Measurements from ENCODE around the gene DYDC1. TPM values are rescaled to one million over a fixed set of nuclear protein-coding genes. Genes with fewer than 3 reads are reported as not detected.
"Not testable (repeated sequence)": the region's sequence is repeated elsewhere in the genome, so short reads cannot be mapped to it uniquely, and the experiment has no call there.

Gene DYDC1
- not detected for total RNA-seq
- long read RNA-seq = 0 reads

DNA sequence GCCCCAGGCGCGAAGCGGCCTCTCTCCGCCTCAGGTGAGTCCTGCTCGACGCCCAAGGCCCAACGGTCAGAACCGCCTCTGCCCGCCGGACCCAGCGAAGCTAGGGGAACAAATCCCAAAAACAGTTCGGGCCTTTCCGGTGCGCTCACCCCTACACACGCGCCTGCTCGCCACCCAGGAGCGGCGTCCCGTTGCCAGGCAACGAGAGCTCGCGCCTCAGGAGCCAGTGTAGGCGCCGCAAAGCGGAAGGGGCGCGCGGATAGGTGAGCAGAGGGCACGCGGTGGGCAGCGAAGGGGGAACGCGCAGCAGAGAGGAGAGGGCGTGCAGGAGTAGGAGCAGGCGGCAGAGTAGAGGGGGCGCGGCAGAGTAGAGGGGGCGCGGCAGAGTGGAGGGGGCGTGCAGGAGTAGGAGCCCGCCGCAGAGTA lies at the start of gene DYDC1, which contains the start of gene DYDC2:
TSS of gene DYDC1 (minus strand) at position 193 of the 426 bp plus-strand sequence. CDS start 4,154 bp downstream, outside the sequence.
TSS of gene DYDC2 (plus strand) at position 219 of the 426 bp plus-strand sequence. CDS start 5,663 bp downstream, outside the sequence.
- DNase-seq (peak; percentile 73), ATAC-seq (peak; percentile 88)
- intact Hi-C loops (cut with micrococcal nuclease) = no loop called here

DNA sequence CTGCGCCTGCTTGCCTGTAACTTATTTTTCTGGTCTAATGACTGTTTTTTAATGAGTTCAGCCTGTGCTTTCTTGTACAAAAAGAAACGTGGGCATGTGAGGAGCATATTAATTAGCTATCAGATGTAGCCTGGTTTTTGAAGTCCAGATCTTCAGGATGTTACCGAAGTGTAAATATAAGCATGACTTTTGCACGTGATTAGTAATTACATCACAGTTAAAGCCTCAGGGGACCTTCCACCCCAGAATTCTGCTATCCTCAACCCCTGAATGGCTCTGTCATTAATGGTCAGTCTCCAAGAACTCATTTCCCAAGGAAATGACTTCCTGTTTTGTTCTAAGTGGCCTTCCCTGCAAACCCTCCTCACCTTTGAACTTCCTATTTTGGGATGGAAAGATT lies 49.6 kb upstream of the DYDC1 start:
- ATAC-seq = no peak
- no peak for DNase-seq
- intact Hi-C loops (cut with micrococcal nuclease) = no loop called here

DNA sequence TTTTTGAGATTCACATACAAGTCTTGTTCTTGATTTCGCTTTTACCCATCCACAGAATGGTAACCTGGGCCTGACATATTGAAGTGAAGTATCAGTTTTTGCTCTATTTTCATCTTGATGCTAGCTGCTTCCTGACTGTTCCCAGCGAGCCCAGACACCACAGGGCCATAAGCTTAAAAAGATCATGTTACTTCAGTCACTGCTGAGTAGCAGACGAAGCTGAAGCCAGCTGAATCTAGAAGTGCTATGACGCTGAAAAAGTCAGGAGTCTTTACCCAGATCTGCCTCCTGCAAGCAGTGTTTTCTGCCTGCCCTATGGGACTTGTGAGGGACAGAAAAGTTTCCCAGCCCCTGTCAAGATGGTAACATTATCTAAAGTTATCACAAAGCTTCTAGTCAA lies 49.1 kb upstream of the DYDC1 start:
- DNase-seq (no peak), ATAC-seq (no peak)
- intact Hi-C loops (cut with micrococcal nuclease) = no loop called here

DNA sequence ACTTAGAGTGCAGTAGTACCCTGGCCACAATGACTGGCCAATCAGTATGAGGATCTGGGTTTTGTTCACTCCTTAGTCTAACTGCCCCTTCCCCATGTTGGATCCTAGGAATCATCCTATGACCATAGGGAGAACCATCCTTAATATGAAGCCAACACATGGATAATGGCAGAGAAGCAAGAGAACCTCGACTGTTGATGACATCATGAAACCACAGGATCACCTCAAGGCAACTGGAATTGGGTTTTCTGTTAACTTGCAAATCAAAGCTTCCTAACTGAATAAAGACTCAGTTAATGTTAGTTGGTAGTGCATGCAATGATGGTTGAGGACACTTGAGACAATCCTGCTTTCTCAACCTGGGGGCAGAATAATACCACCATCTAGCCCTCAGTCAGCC lies 48.5 kb upstream of the DYDC1 start:
- DNase-seq (no peak), ATAC-seq (no peak)
- intact Hi-C loops (cut with micrococcal nuclease) = no loop called here

DNA sequence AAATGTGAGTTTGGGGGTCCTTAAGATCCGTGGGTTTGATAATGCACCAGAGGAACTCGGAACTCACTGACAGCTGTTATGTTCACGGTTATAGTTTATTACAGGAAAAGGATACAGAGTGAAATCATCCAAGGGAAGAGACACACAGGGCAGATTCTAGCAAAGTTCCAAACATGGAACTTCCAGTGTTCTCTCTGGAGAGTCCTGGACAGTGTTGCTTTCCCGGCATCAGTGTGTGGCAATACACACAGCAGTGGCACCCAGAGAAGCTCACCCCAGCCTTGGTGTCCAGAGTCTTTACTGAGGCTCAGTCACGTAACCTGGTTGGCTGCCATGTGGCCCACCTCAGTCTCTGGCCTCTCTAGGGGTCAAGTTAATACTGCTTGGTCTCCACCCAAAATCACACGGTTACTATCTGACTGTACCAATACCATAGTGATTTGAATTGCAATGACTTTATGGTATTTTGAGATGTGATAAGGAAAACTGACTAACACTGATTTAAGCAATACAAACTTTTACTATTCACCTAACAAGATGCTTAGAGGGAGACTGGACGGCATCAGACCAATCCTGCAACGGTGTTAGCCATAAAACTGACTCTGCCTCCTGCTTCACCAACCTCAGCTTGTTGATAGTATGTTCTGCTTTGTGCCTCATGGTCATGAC lies 43.7 kb upstream of the DYDC1 start:
- intact Hi-C loops (cut with micrococcal nuclease) = no loop called here
- ATAC-seq (no peak), DNase-seq (no peak)

DNA sequence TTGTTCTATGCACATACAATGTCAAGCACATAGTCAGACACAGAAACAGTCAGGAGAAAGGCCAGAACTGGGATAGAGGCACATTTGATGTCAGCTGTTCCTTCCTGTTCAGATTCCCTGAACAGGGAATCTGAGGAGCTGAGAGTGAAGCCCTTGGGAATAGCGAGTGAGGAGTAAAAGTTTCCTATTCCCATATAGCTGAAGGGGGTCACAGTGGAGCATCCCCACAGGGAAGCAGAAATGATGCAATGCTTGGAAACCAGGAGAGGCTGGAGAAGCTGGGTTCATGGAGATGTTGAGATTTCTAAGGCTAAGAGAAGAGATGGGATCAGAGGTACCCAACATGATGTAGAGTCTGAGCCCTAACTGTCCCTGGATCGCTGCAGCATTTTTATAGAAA lies 40.5 kb upstream of the DYDC1 start:
- ATAC-seq (peak; percentile 75), DNase-seq (no peak)
- intact Hi-C loops (cut with micrococcal nuclease) = no loop called here

DNA sequence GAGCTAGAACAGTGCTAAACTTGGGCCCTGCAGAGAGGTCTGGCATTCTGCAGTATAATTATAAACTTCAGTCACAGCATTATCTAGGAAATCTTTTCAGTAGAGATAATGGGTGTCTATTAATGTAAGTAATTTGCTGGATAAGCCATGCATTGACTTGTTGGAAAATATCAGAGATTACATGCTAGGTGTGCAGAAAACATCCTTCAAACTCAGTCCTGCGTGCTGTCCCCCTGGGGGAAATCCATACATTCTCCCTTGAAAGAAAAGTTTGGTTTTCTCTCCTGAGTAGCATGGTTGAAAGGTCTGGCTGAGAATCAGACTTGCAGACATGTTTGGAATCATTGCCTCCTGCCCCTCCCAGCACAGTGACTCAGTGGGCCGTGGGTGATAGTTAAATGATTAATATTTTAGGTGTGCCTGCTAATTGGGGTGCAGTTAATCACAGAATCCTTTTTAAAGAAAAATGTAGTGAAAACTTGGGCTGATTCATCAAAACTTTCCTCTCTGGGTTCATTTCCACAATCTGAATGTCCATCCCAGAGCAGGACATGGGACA lies 37.9 kb upstream of the DYDC1 start:
- DNase-seq = no peak
- ATAC-seq = no peak
- intact Hi-C loops (cut with micrococcal nuclease) = no loop called here

DNA sequence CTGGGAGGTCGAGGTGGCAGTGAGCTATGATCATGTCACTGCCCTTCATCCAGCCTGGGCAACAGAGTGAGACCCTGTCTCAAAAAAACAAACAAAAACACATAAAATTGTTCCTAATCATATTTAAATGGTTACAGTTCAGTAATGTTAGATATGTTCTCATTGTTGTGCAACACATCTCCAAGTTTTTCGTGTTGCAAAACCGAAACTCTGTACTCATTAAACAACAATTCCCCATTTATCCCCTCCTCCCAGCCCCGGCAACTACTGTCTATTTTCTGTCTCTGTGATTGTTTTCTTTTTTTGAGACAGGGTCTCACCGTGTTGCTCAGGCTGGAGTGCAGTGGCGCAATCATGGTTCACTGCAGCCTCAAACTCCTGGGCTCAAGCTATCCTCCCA lies 35.7 kb upstream of the DYDC1 start:
- DNase-seq = no peak
- intact Hi-C loops (cut with micrococcal nuclease) = no loop called here

DNA sequence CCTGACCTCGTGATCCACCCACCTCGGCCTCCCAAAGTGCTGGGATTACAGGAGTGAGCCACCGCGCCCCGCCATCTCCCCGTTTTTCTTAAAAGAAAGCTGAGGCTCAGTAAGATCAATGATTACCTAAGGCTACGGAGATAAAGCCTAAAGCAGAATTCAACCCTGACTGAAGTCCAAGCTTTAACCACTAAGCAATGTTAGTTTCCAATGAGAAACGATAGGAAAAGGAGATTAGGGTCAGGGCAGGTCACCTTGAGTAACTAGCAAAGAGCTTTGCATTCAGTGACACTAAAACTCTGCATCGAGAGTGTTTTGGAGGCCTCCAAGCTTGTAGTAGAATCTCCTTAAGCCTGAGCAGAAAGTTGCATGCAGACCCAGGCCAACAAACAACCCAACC lies 34.2 kb upstream of the DYDC1 start:
- intact Hi-C loops (cut with micrococcal nuclease) = no loop called here
- ATAC-seq = no peak
- DNase-seq = no peak

More for the DNA sequence above, 35.7 kb upstream of the DYDC1 start:
- no peak for ATAC-seq

DNA sequence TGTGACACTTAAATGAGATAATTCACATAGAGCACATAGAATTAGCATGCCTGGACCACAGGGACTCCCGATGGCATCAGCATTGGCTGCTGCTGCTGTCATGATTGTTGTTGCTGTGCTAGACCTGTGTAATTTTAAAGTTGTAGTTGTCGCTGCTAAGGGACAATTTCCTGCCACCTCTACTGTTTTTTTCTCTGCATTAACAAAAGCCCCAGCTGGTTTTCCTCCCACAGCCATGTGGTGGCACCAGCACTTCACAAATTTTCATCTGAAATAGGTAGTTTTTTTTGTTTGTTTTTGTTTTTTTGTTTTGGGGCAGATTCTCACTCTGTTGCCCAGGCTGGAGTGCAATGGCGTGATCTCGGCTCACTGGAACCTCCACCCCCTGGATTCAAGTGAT lies 26.4 kb upstream of the DYDC1 start:
- ATAC-seq = no peak
- DNase-seq = peak; percentile 33
- intact Hi-C loops (cut with micrococcal nuclease) = loop anchor here (10.0 kb wide), 1 partner anchor 62 kb away; no protein-coding TSS in a partner anchor

DNA sequence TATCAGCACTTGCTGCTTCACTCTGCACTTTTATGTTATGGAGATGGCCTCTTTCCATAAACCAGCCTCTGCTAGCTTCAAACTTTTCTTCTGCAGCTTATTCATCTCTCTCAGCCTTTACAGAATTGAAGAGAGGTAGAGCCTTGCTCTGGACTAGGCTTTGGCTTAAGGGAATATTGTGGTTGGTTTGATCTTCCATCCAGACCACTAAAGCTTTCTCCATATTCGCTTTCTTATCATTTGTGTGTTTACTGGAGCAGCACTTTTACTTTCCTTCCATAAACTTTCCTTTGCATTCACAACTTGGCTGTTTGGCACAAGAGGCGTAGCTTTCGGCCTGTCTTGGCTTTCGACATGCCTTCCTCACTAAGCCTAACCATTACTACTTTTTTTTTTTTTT lies 23.6 kb upstream of the DYDC1 start:
- intact Hi-C loops (cut with micrococcal nuclease) = loop anchor here (10.0 kb wide), 1 partner anchor 65 kb away; no protein-coding TSS in a partner anchor
- ATAC-seq (no peak), DNase-seq (no peak)

DNA sequence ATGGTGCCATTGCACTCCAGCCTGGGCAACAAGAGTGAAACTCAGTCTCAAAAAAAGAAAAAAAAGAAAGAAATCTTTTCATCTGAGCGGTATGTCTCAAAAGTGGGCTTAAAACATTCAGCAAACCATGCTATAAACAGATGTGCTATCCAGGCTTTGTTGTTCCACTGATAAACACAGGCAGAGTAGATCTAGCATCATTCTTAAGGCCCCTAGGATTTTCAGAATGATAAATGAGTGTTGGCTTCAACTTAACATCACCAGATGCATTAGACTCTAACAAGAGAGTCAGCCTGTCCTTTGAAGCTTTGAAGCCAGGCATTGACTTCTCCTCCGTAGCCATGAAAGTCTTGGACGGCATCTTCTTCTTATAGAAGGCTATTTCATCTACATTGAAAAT lies 23.1 kb upstream of the DYDC1 start:
- DNase-seq (no peak), ATAC-seq (no peak)
- intact Hi-C loops (cut with micrococcal nuclease) = loop anchor here (10.0 kb wide), 1 partner anchor 65 kb away; no protein-coding TSS in a partner anchor

DNA sequence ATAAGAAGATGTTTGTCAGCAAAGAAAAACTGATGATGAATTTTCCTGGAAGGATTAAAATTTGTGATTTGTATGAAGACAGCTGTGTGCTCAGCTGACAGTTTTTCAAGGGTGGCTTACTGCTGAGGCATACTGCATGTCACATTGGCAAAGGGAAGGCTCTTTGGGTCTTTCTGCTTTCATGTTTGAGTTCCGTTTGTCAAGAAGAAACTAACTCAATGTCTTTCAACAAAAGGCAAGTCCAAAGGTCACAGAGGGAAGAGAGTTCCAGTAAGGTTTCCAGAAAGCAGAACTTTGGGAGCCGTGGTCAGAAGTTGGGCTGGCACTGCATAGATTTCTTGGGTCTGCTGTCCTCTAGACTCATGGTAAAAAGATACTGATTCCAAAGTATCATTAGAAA lies 16.9 kb upstream of the DYDC1 start:
- no peak for DNase-seq
- intact Hi-C loops (cut with micrococcal nuclease) = no loop called here
- ATAC-seq = no peak

DNA sequence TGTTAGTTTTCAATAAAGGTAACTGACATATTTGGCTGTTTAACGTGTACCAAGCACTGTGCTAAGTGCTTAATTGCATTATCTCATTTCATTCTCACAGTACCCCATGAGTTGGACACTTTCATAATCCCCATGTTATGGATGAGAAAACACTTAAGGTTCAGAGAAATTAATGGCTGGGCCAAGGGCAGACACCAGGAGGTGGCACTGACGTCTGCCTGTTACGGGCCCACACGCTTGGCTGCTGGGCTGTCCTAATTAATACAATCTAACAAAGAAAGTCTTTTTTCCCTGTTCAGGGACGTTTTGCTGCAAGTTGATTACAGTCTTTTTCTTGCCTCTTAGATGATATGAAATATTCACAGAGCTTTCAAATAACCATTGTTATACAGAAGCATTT lies 16.1 kb upstream of the DYDC1 start:
- intact Hi-C loops (cut with micrococcal nuclease) = no loop called here

DNA sequence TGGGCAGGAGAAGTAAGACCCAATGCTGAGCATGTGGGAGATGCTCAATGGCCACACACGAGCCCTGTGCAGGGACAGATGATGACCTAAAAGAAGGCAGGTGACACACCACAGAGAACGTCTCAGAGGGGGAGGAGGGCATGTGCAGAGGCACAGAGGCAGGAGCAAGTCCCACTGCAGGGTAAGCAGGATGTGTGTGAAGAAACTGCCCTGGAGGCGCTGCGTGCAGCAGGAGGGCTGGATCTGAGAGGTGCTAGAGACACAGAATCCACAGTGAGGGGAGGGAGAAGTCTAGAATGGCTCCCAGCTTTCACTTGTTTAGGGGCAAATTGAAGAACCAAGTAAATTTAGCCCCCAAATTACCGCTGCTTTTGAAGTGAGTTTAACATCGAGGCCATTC lies 14.9 kb upstream of the DYDC1 start:
- no peak for ATAC-seq
- no peak for DNase-seq
- intact Hi-C loops (cut with micrococcal nuclease) = no loop called here

More for the DNA sequence above, 16.1 kb upstream of the DYDC1 start:
- ATAC-seq (no peak), DNase-seq (no peak)

DNA sequence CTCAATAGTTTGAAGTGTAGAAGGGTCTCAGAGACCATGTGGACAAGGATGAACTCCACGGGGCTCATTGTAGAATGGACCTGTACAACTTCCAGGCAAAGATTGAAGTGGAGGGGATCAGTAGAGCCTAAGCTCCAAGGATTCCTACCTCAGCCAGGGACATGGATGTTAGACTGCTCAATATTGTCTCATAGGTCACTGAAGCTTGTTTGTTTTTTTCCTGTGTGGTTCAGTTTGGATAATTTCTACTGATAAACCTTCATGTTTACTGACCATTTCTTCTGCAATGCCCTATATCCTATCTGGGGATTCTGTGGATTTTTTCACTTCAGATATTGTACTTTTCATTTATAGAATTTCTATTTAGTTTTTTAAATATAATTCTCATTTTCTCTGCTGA lies 9.0 kb upstream of the DYDC1 start:
- ATAC-seq (no peak), DNase-seq (no peak)
- intact Hi-C loops (cut with micrococcal nuclease) = no loop called here

DNA sequence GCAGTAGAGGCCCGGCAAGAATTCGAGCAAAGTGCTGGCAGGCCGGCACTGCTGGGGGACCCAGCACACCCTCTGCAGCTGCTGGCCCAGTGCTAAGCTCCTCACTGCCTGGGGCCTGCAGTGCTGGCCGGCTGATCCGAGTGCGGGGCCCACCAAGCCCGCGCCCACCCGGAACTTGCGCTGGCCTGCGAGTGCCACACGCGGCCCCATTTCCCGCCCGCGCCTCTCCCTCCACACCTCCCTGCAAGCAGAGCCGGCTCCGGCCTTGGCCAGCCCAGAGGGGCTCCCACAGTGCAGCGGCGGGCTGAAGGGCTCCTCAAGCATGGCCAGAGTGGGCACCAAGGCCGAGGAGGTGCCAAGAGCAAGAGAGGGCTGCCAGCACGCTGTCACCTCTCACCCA lies 3.1 kb upstream of the DYDC1 start:
- intact Hi-C loops (cut with micrococcal nuclease) = no loop called here
- DNase-seq = no peak
- ATAC-seq = no peak

DNA sequence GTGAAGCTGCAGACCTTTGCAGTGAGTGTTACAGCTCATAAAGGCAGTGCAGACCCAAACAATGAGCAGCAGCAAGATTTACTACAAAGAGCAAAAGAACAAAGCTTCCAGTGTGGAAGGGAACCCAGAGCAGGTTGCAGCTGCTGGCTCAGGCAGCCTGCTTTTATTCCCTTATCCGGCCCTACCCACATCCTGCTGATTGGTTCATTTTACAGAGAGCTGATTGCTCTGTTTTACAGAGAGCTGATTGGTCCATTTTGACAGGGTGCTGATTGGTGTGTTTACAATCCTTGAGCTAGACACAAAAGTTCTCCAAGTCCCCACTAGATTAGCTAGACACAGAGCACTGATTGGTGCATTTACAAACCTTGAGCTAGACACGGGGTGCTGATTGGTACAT lies 2.4 kb upstream of the DYDC1 start:
- ATAC-seq; intact Hi-C loops (cut with micrococcal nuclease); DNase-seq: not testable (repeated sequence)

DNA sequence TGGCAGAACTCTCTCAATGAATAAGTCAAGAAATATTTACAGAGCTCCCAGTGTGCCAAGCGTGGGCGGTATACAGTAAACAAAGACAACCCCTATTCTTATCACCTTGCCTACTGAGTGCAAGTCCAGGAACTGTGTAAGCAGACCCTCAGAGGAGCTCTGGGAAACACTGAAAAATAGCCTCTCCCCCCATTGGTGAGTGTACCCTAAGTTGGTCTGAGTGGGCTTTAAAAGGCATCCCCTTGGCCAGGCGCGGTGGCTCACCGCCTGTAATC lies 1.2 kb upstream of the DYDC1 start:
- no peak for DNase-seq
- intact Hi-C loops (cut with micrococcal nuclease) = no loop called here
- no peak for ATAC-seq

DNA sequence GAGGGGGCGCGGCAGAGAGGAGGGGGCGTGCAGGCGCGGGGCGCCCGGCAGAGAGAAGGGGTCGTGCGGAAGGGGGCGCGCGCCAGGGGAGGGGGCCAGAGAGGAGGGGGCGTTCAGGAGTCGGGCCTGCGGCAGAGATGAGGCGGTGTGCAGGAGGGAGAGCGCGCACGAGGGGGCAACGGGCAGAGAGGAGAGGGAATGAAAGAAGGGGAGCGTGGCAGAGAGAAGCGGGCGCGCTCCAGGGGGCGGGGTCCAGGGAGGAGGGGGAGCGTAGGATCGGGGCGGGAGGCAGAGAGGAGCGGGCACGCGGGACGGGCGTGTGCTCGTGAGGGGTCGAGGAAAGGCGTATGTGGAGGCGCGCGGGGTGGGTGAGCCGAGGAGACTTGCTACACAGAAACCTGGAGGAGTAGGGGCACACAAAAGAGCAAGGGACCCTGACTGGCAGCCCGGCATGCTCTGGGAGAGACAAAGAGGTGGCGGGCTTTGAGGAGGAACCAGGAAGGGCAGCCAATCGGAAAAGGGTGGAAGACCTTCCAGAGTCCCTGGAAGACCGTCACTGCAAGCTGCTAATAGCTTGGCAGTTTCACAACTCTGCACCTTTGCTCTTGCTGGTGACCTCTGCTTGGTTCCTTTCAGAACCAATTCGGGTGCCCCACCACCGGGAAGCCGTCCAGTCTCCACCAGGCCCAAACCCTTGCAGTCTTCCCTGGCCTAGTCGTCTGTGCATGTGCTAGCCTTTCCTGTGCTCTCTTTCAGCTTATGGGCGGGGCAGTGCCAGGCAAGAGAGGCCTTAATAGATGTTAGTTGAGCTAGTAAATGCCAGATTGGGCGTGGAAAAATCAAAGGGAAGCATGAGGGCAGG lies 665 bp upstream of the DYDC1 start:
- intact Hi-C loops (cut with micrococcal nuclease) = no loop called here
- DNase-seq = no peak
- ATAC-seq = peak; percentile 43

Measured in left ventricle myocardium superior (tissue), 1 donor.